ENCODE data around the gene DENND1A. TPM values are rescaled to one million over a fixed set of nuclear protein-coding genes. Genes with fewer than 3 reads are reported as not detected.
A peak's percentile ranks its signal among the peaks of the same experiment; 100 is the strongest.

The DENND1A gene
- total and polyA plus RNA-seq, 2 of the 13 experiments (the other 11 are each of a cell fraction or from before 2014, with no cell fraction given) = 14.8 to 30.1 TPM

- TF ChIP-seq SIN3A (IDR thresholded peaks at IDR 0.05; ENCODE audit: borderline replicate concordance, low read depth, low read length) = no peak
- no peak for TF ChIP-seq ZNF329 (CRISPR knock-in tag; IDR thresholded peaks at IDR 0.05; ENCODE audit: low read depth)
- TF ChIP-seq GATAD2A (CRISPR knock-in tag; IDR thresholded peaks at IDR 0.05) = peak; percentile 37
- no peak for TF ChIP-seq ZNF549 (CRISPR knock-in tag; IDR thresholded peaks at IDR 0.05)
- TF ChIP-seq SOX13 (IDR thresholded peaks at IDR 0.05) = no peak
- peak in 1 of 2 experiments; percentile 74; a peak in 2 of 4 replicates for TF ChIP-seq SOX13 (CRISPR knock-in tag; conservative IDR thresholded peaks at IDR 0.05 in 1 of 2, IDR thresholded peaks at IDR 0.05 in 1 of 2)
- TF ChIP-seq KAT8 (CRISPR knock-in tag; IDR thresholded peaks at IDR 0.05) = peak; percentile 28; the same call in 1 of the 2 replicates
- TF ChIP-seq RXRB (CRISPR knock-in tag; IDR thresholded peaks at IDR 0.05; ENCODE audit: borderline replicate concordance) = no peak
- TF ChIP-seq FOXA3 (CRISPR knock-in tag; IDR thresholded peaks at IDR 0.05) = peak; percentile 15; the same call in 1 of the 2 replicates
- TF ChIP-seq, protein P1, sequence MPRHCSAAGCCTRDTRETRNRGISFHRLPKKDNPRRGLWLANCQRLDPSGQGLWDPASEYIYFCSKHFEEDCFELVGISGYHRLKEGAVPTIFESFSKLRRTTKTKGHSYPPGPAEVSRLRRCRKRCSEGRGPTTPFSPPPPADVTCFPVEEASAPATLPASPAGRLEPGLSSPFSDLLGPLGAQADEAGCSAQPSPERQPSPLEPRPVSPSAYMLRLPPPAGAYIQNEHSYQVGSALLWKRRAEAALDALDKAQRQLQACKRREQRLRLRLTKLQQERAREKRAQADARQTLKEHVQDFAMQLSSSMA (CRISPR knock-in tag; IDR thresholded peaks at IDR 0.05) = no peak
- TF ChIP-seq EHMT2 (IDR thresholded peaks at IDR 0.05; ENCODE audit: borderline replicate concordance, low read depth, low read length) = 0 out of 2 replicates have a peak, but pooled peaks have one; percentile 15
- 0 out of 2 replicates have a peak, but pooled peaks have one; percentile 28 for TF ChIP-seq POGZ (CRISPR knock-in tag; IDR thresholded peaks at IDR 0.05)
- peak; percentile 23; the same call in 1 of the 2 replicates for TF ChIP-seq HMG20A (CRISPR knock-in tag; IDR thresholded peaks at IDR 0.05; ENCODE audit: borderline replicate concordance)
- TF ChIP-seq, protein P2, sequence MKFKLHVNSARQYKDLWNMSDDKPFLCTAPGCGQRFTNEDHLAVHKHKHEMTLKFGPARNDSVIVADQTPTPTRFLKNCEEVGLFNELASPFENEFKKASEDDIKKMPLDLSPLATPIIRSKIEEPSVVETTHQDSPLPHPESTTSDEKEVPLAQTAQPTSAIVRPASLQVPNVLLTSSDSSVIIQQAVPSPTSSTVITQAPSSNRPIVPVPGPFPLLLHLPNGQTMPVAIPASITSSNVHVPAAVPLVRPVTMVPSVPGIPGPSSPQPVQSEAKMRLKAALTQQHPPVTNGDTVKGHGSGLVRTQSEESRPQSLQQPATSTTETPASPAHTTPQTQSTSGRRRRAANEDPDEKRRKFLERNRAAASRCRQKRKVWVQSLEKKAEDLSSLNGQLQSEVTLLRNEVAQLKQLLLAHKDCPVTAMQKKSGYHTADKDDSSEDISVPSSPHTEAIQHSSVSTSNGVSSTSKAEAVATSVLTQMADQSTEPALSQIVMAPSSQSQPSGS (CRISPR knock-in tag; IDR thresholded peaks at IDR 0.05) = 0 out of 2 replicates have a peak, but pooled peaks have one; percentile 27
- TF ChIP-seq SOX6 (IDR thresholded peaks at IDR 0.05) = no peak
- TF ChIP-seq SOX6 (CRISPR knock-in tag; IDR thresholded peaks at IDR 0.05) = peak; percentile 46; the same call in 1 of the 2 replicates
- TF ChIP-seq ELF3 (CRISPR knock-in tag; IDR thresholded peaks at IDR 0.05) = peak; percentile 22; the same call in 1 of the 2 replicates
- TF ChIP-seq SPEN (CRISPR knock-in tag; IDR thresholded peaks at IDR 0.05; ENCODE audit: low read depth) = no peak
- peak; percentile 90 for TF ChIP-seq TEAD3 (CRISPR knock-in tag; optimal IDR thresholded peaks at IDR 0.05; ENCODE audit: borderline replicate concordance)
- TF ChIP-seq IRF2 (CRISPR knock-in tag; IDR thresholded peaks at IDR 0.05) = 0 out of 2 replicates have a peak, but pooled peaks have one; percentile 32
- TF ChIP-seq SIX1 (CRISPR knock-in tag; IDR thresholded peaks at IDR 0.05; ENCODE audit: borderline replicate concordance) = peak; percentile 39; the same call in 1 of the 2 replicates
- TF ChIP-seq HNF4A (CRISPR knock-in tag; IDR thresholded peaks at IDR 0.05) = peak; percentile 76
- TF ChIP-seq, protein P3, sequence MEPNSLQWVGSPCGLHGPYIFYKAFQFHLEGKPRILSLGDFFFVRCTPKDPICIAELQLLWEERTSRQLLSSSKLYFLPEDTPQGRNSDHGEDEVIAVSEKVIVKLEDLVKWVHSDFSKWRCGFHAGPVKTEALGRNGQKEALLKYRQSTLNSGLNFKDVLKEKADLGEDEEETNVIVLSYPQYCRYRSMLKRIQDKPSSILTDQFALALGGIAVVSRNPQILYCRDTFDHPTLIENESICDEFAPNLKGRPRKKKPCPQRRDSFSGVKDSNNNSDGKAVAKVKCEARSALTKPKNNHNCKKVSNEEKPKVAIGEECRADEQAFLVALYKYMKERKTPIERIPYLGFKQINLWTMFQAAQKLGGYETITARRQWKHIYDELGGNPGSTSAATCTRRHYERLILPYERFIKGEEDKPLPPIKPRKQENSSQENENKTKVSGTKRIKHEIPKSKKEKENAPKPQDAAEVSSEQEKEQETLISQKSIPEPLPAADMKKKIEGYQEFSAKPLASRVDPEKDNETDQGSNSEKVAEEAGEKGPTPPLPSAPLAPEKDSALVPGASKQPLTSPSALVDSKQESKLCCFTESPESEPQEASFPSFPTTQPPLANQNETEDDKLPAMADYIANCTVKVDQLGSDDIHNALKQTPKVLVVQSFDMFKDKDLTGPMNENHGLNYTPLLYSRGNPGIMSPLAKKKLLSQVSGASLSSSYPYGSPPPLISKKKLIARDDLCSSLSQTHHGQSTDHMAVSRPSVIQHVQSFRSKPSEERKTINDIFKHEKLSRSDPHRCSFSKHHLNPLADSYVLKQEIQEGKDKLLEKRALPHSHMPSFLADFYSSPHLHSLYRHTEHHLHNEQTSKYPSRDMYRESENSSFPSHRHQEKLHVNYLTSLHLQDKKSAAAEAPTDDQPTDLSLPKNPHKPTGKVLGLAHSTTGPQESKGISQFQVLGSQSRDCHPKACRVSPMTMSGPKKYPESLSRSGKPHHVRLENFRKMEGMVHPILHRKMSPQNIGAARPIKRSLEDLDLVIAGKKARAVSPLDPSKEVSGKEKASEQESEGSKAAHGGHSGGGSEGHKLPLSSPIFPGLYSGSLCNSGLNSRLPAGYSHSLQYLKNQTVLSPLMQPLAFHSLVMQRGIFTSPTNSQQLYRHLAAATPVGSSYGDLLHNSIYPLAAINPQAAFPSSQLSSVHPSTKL (CRISPR knock-in tag; IDR thresholded peaks at IDR 0.05) = peak; percentile 64
- TF ChIP-seq ATF5 (CRISPR knock-in tag; IDR thresholded peaks at IDR 0.05; ENCODE audit: low read depth) = no peak
Observed at GRCh38 chr9:123761905-123762605, 167.9 kb downstream of the DENND1A start (continued).
